Mammary microvascular endothelial cell (primary cell): ENCODE results near the gene ATP9A. TPM values are rescaled to one million over a fixed set of nuclear protein-coding genes. Genes with fewer than 3 reads are reported as not detected.

Source experiments
- total RNA-seq: library from RNA; depleted of rRNA; stranded (reverse); fragments of >200 nt; gene quantifications from 2 replicates; pipeline ENCODE4 v1.2.3, GENCODE V29; 2015

The ATP9A gene, protein sequence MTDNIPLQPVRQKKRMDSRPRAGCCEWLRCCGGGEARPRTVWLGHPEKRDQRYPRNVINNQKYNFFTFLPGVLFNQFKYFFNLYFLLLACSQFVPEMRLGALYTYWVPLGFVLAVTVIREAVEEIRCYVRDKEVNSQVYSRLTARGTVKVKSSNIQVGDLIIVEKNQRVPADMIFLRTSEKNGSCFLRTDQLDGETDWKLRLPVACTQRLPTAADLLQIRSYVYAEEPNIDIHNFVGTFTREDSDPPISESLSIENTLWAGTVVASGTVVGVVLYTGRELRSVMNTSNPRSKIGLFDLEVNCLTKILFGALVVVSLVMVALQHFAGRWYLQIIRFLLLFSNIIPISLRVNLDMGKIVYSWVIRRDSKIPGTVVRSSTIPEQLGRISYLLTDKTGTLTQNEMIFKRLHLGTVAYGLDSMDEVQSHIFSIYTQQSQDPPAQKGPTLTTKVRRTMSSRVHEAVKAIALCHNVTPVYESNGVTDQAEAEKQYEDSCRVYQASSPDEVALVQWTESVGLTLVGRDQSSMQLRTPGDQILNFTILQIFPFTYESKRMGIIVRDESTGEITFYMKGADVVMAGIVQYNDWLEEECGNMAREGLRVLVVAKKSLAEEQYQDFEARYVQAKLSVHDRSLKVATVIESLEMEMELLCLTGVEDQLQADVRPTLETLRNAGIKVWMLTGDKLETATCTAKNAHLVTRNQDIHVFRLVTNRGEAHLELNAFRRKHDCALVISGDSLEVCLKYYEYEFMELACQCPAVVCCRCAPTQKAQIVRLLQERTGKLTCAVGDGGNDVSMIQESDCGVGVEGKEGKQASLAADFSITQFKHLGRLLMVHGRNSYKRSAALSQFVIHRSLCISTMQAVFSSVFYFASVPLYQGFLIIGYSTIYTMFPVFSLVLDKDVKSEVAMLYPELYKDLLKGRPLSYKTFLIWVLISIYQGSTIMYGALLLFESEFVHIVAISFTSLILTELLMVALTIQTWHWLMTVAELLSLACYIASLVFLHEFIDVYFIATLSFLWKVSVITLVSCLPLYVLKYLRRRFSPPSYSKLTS
- total RNA-seq, result 26.5 and 29.1 TPM in 2 replicates

DNA sequence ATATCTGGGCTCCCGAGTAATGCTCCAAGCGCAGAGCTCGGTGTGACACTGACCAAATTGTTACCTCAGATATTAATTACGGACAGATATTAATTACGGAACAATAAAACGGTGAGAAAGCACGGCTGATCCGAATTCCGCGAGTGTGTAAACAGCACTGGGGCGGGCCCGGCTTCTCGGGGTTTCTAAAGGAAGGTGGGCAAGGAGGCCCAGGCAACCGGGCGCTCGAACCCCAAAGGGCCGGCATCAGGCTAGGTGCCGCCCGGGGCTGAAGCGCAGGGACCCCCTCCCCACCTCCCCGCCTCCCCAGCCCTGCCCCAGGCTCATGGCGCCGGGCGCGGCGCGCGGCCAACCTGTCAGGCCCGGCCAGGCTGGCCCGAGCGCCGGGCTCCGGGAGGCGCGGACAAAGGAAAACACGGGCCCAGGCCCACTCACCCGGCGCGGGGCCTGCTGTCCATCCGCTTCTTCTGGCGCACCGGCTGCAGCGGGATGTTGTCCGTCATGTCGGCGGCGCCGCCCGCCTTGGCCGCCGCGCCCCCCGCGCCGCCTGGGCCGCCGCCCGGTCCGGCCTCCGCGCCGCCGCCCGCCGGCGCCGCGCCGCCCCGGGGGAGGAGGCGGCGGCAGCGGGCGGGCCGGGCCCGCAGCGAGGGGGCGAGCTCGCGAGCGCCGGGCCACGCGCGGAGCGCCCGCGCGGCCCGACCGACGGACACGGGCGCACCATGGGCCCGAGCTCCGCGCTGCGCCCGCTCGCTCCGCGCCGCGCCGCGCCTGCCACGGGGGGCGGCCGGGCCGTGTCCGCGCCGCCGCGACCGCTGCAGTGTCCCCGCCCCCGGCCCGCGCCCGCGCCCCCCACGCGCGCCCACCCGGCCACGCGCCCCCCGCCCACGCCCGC lies at the start of gene ATP9A:
TSS of gene ATP9A (minus strand) at position 524 of the 892 bp plus-strand sequence. CDS start at position 503, 21 bp downstream.

DNA sequence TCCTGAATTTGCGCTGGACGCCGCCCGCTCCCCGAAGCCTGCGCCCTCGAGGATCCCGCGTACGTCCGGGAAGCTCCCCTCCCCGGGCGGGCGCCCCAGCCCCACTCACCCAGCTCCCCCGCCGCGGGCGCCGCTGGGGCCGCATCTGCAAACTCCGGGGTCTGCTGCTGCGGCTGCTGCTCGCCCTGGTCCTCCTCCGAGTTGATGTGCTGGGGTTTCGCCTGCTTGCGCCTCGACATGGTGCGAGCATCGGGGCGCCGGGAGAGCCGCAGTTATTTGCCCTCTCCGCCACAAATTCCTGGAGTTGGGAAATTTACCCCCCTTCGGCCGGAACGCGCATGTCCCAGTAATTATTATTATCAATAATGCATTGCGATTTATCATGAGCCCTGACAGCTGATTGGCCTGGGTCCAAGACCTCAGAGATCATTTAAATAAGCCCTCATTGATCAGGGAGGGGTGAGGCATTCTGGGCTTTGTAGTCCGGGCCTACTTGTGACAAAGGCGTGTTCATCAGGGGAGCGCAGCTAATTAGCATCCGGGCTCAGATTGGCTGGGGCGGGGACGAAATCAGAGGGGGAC lies 34.1 kb upstream of the ATP9A start, which contains the start of gene SALL4:
TSS of gene SALL4 (minus strand) at position 352 of the 582 bp plus-strand sequence. CDS start at position 239, 113 bp downstream.

Other genes starting within 250 kb of the ATP9A start
- gene NFATC2, start 225.7 kb downstream of the ATP9A start, total RNA-seq, result 9.4 and 10.7 TPM in 2 replicates
- gene SALL4, start 34.1 kb upstream of the ATP9A start, total RNA-seq, result under 0.01 and 0.10 TPM in 2 replicates